Effector memory CD8-positive, alpha-beta T cell (primary cell): ENCODE data around the gene GRAMD1B.
"Not testable (repeated sequence)": the region's sequence is repeated elsewhere in the genome, so short reads cannot be mapped to it uniquely, and the experiment has no call there.

ENCODE experiments used
- ATAC-seq: fragments of 150-1000 bp; cut with Tn5 transposase; replicated peaks from 2 replicates; pipeline ENCODE4 v1.10.0; 2021; ENCODE audit warnings: mild to moderate bottlenecking, moderate library complexity
- DNase-seq, 3 experiments: peaks; one replicate each; pipeline ENCODE4 v3.0.0; 2021
- H3K27ac Mint-ChIP-seq, 2 donors: one replicate each; pipeline ENCODE4 v1.8.0; 2022; ENCODE audit warnings: mild to moderate bottlenecking in 2 of 2, mixed read lengths in 2 of 2, moderate library complexity in 2 of 2
- H3K27me3 Mint-ChIP-seq, 2 donors: one replicate each; pipeline ENCODE4 v1.8.0; 2022; ENCODE audit warnings: mixed read lengths in 2 of 2
- H3K36me3 Mint-ChIP-seq: one replicate; pipeline ENCODE4 v1.8.0; 2022; ENCODE audit warnings: mild to moderate bottlenecking, moderate library complexity, mixed read lengths; ENCODE audit not compliant: insufficient read depth
- H3K4me1 Mint-ChIP-seq, 2 donors: one replicate each; pipeline ENCODE4 v1.8.0; 2022; ENCODE audit warnings: low read depth in 2 of 2, mixed read lengths in 2 of 2
- H3K4me3 Mint-ChIP-seq, 2 donors: one replicate each; pipeline ENCODE4 v1.8.0; 2022; ENCODE audit warnings: mild to moderate bottlenecking in 2 of 2, mixed read lengths in 2 of 2, moderate library complexity in 2 of 2
- H3K9me3 Mint-ChIP-seq, 2 donors: one replicate each; pipeline ENCODE4 v1.8.0; 2022; ENCODE audit warnings: mixed read lengths in 2 of 2

GRAMD1B gene

GRCh38 chr11:123520476-123520875 is 90.4 kb downstream of the GRAMD1B start:
- H3K4me3 Mint-ChIP-seq, H3K27ac Mint-ChIP-seq, H3K36me3 Mint-ChIP-seq, DNase-seq, H3K9me3 Mint-ChIP-seq, ATAC-seq: not testable (repeated sequence)
- H3K4me1 Mint-ChIP-seq = peaks cover 18 to 22% of the 10 kb centered on the region in 2 donors
- H3K27me3 Mint-ChIP-seq = peaks cover 0 to 17% of the 10 kb centered on the region in 2 donors

- no peak overlapping the region for H3K4me3 Mint-ChIP-seq
- no peaks in the 10 kb centered on the region for H3K9me3 Mint-ChIP-seq
- H3K36me3 Mint-ChIP-seq = no peaks in the 10 kb centered on the region
- H3K4me1 Mint-ChIP-seq = peaks cover 18 to 22% of the 10 kb centered on the region in 2 donors
- no peak overlapping the region for H3K27ac Mint-ChIP-seq
- DNase-seq (no peak), ATAC-seq (no peak)
- H3K27me3 Mint-ChIP-seq = peaks cover 0 to 17% of the 10 kb centered on the region in 2 donors
These were observed 90.9 kb downstream of the GRAMD1B start for GRCh38 chr11:123521001-123521400.

DNA sequence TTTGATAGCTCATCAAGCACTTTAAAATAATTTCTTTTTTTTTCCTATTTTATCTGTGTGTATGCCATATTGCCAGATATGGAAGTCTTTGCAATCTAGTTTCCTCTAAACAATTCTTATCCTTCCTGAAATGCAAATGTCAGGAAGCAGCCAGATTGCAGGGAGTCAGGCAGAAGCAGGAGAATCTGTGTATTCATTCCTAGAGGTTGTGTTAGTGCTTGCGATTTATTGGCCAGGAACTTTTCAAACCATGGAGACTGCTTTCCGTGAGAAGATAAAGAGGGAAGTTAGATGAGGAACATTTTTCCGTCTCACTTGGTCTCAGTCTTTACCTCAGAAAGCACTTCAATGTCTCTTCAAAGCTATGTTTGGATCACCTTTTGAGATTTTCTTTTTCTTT is 91.9 kb downstream of the GRAMD1B start:
- DNase-seq (no peak), ATAC-seq (no peak)
- Mint-ChIP-seq H3K4me3 (no peak overlapping the region), H3K4me1 (peaks cover 17 to 21% of the 10 kb centered on the region in 2 donors), H3K36me3 (no peaks in the 10 kb centered on the region), H3K27me3 (peaks cover 0 to 17% of the 10 kb centered on the region in 2 donors), H3K9me3 (no peaks in the 10 kb centered on the region), H3K27ac (no peak overlapping the region)

GRCh38 chr11:123523539-123523938 is 93.5 kb downstream of the GRAMD1B start:
- H3K27me3 Mint-ChIP-seq = peaks cover 0 to 7% of the 10 kb centered on the region in 2 donors
- ATAC-seq (no peak), DNase-seq (no peak)
- H3K4me1 Mint-ChIP-seq = peaks cover 4 to 5% of the 10 kb centered on the region in 2 donors
- no peaks in the 10 kb centered on the region for H3K9me3 Mint-ChIP-seq
- no peaks in the 10 kb centered on the region for H3K36me3 Mint-ChIP-seq
- no peak overlapping the region for H3K27ac Mint-ChIP-seq
- H3K4me3 Mint-ChIP-seq = no peak overlapping the region

- Mint-ChIP-seq H3K36me3 (no peaks in the 10 kb centered on the region), H3K4me1 (no peaks in the 10 kb centered on the region), H3K9me3 (no peaks in the 10 kb centered on the region), H3K4me3 (no peak overlapping the region), H3K27ac (no peak overlapping the region), H3K27me3 (no peaks in the 10 kb centered on the region)
- DNase-seq = no peak
- ATAC-seq = no peak
These were observed 95.0 kb downstream of the GRAMD1B start for GRCh38 chr11:123525097-123525496.

GRCh38 chr11:123525511-123525918 is 95.4 kb downstream of the GRAMD1B start:
- Mint-ChIP-seq H3K9me3 (no peaks in the 10 kb centered on the region), H3K4me3 (no peak overlapping the region), H3K36me3 (no peaks in the 10 kb centered on the region), H3K27me3 (no peaks in the 10 kb centered on the region), H3K4me1 (no peaks in the 10 kb centered on the region), H3K27ac (no peak overlapping the region)
- no peak for ATAC-seq
- no peak for DNase-seq

DNA sequence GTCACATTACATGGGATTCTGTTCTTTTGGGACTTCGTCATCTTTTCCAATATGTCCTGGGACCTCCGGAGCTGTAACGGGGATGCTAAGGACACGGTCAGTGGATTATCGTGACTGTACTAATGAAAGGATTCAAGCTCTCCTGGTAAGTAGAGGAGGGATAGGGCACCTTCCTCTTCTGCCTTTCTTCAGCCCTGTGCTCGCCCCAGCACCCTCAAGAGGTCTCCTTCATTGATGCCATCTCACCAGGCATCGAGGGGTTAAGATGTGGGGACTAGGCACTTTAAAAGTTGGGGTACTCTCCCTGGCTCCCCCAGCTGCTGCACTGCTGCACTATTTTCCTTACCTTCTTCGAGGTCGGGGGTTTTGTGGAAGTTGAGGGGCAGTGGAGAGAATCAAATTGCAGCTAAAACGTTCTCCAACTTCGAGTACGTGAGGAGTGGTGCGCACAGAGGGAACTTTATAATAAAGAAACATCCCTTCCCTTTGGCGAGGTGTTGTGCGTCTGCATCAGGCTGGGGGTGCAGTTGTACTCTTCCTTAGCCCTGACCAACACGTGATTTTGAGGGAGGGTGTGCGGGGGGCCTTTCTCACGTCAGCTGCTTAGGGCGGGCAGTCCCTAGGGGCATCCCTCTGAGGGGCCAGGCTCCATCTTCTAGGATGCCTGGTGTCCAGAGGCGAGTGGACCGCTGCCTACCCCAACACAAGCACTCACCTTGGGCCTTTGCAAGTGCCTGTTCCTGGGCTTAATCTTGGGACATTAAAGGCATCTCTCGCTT is 96.1 kb downstream of the GRAMD1B start:
- H3K9me3 Mint-ChIP-seq = no peaks in the 10 kb centered on the region
- ATAC-seq = no peak

DNA sequence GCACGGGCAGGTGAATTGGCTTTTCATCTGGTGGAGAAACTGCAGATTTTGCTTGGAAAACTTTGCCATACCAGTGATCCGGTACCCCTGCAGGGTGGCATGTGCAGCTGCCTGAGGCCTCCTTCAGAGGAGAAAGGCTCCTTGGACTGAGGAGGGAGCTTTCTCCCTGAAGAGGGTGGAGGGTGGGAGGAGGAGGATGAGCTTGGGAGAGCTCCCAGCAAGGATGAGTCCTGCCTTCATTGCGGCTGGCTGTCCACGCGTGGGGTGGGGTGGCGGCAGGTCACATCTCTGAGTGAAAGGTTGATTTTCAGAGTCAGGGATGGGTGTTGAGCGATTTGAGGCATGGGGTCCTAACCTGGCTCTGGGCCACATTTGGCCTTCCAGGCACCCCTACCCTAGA is 96.8 kb downstream of the GRAMD1B start:
- ATAC-seq = no peak
- Mint-ChIP-seq H3K9me3 (no peaks in the 10 kb centered on the region), H3K36me3 (no peaks in the 10 kb centered on the region), H3K4me1 (no peaks in the 10 kb centered on the region), H3K27me3 (no peaks in the 10 kb centered on the region), H3K27ac (no peak overlapping the region), H3K4me3 (no peak overlapping the region)
- DNase-seq = no peak

More for the DNA sequence above, 96.1 kb downstream of the GRAMD1B start:
- no peak for DNase-seq
- no peaks in the 10 kb centered on the region for H3K36me3 Mint-ChIP-seq
- H3K27ac Mint-ChIP-seq = no peak overlapping the region
- H3K27me3 Mint-ChIP-seq = no peaks in the 10 kb centered on the region
- H3K4me3 Mint-ChIP-seq = no peak overlapping the region
- no peaks in the 10 kb centered on the region for H3K4me1 Mint-ChIP-seq

DNA sequence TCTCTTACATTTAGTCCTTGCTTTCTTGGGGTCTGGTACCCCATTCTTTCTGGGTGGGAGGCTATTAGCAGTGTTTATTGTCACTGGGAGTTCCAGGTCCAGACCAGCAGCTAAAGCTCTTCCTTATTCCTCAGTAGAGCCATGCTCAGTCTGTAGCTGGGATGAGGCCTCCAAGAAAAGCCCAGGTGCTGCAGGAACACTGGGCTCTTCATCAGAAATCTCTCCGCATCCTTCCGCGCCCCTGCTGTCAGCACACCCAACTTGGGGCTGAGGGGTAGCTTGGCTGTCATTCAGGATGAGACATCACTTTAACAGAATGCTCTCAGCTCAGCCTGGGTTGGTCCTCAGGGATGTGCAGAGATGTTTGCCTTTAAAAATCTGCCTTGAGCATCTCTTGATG is 97.5 kb downstream of the GRAMD1B start:
- H3K4me1 Mint-ChIP-seq = no peaks in the 10 kb centered on the region
- H3K27me3 Mint-ChIP-seq = no peaks in the 10 kb centered on the region
- ATAC-seq = no peak
- no peaks in the 10 kb centered on the region for H3K36me3 Mint-ChIP-seq
- peak overlapping the region in 1 of 2 donors; percentile 13 for H3K27ac Mint-ChIP-seq
- no peak for DNase-seq
- H3K9me3 Mint-ChIP-seq = no peaks in the 10 kb centered on the region
- no peak overlapping the region for H3K4me3 Mint-ChIP-seq

GRCh38 chr11:123527947-123528346 is 97.9 kb downstream of the GRAMD1B start:
- H3K9me3 Mint-ChIP-seq = no peaks in the 10 kb centered on the region
- H3K27ac Mint-ChIP-seq = peak overlapping the region in 1 of 2 donors; percentile 13
- H3K36me3 Mint-ChIP-seq = no peaks in the 10 kb centered on the region
- DNase-seq = no peak
- H3K4me1 Mint-ChIP-seq = no peaks in the 10 kb centered on the region
- H3K27me3 Mint-ChIP-seq = no peaks in the 10 kb centered on the region
- H3K4me3 Mint-ChIP-seq = no peak overlapping the region
- ATAC-seq = no peak

DNA sequence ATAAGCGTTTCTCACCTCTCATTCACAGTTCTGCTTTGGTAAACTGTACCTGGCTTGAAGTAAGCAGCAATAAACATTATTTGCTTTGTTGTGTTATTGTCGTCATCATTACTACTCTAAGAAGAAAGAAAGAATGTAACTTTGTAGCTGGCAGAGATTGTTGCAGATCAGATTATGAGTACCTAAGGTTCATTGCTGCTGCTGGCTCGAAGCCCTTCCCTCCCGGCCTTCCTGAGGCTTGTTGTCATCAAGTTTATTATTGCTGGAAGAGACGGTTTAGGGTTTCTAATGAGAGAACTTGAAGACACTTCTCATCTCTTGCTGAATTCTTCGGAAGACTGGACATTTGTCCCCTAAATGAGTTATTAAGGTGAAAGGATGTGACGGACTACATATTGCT is 101.3 kb downstream of the GRAMD1B start:
- H3K4me1 Mint-ChIP-seq = no peaks in the 10 kb centered on the region
- H3K36me3 Mint-ChIP-seq = no peaks in the 10 kb centered on the region
- no peak for DNase-seq
- no peaks in the 10 kb centered on the region for H3K27me3 Mint-ChIP-seq
- H3K4me3 Mint-ChIP-seq = no peak overlapping the region
- no peak for ATAC-seq
- no peak overlapping the region for H3K27ac Mint-ChIP-seq
- no peaks in the 10 kb centered on the region for H3K9me3 Mint-ChIP-seq

GRCh38 chr11:123532131-123532530 is 102.1 kb downstream of the GRAMD1B start:
- no peak overlapping the region for H3K4me3 Mint-ChIP-seq
- H3K4me1 Mint-ChIP-seq = no peaks in the 10 kb centered on the region
- no peak for DNase-seq
- H3K36me3 Mint-ChIP-seq = no peaks in the 10 kb centered on the region
- no peaks in the 10 kb centered on the region for H3K27me3 Mint-ChIP-seq
- no peaks in the 10 kb centered on the region for H3K9me3 Mint-ChIP-seq
- H3K27ac Mint-ChIP-seq = no peak overlapping the region
- ATAC-seq = no peak

GRCh38 chr11:123535401-123535800 is 105.3 kb downstream of the GRAMD1B start:
- Mint-ChIP-seq H3K9me3 (no peaks in the 10 kb centered on the region), H3K27ac (no peak overlapping the region), H3K4me1 (no peaks in the 10 kb centered on the region), H3K27me3 (no peaks in the 10 kb centered on the region), H3K4me3 (no peak overlapping the region), H3K36me3 (no peaks in the 10 kb centered on the region)
- ATAC-seq (no peak), DNase-seq (no peak)

DNA sequence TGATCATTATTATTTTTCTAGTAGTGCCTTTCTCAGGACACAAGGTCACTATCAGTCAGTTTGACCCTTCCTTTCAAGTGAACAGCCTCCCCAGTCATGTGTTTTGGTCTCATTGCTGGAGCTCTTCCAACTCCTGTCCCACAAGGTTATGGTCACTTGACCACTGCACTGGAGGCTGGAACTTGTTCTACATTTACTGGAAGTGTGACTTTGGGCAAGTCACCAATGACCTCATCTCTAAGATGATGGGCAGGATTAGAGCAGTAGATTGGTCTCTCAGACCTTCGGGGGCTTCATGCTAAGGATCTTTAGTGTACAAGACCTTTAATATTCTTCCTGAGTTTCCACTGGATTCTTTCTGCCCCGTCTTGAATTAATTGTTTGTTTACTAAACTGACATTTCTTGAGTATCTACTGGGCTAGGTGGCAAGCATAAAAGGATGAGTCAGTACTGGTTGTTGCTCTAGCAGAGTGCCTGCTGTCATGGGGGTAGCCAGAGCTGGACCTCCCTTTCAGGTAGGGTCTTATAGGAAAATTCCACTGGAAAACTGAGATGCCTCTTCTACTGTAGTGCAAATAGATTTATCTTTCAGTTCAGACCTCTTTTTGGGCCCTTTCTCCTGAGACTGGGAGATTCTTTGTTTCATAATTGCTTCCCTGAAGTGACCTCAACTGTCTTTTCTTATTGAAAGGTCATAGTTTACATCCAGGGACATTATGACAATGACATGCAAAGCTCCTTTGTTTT is 106.8 kb downstream of the GRAMD1B start:
- DNase-seq = no peak

More for the DNA sequence above, 106.8 kb downstream of the GRAMD1B start:
- no peaks in the 10 kb centered on the region for H3K9me3 Mint-ChIP-seq
- no peak for ATAC-seq
- H3K36me3 Mint-ChIP-seq = no peaks in the 10 kb centered on the region
- H3K27ac Mint-ChIP-seq = no peak overlapping the region
- H3K27me3 Mint-ChIP-seq = no peaks in the 10 kb centered on the region
- H3K4me1 Mint-ChIP-seq = no peaks in the 10 kb centered on the region
- no peak overlapping the region for H3K4me3 Mint-ChIP-seq
